ENCODE data around the gene OCRL.

The OCRL gene

GRCh38 chrX:129638917-129639316 lies 98.9 kb downstream of the OCRL start:
- no peak for DNase-seq

GRCh38 chrX:129640737-129641136 lies 100.7 kb downstream of the OCRL start:
- no peak for DNase-seq

- no peak for DNase-seq
Measured at GRCh38 chrX:129641469-129641868, 101.4 kb downstream of the OCRL start.

- DNase-seq: peak; percentile 42
Measured at GRCh38 chrX:129641941-129642340, 101.9 kb downstream of the OCRL start.
